GM19193 (cell line): ENCODE measurements around the gene CADM1.

Experiments
- POLR2A ChIP-seq: IDR thresholded peaks from 4 replicates; pipeline ENCODE4 v1.6.1; 2011; ENCODE audit not compliant: insufficient read depth, insufficient read length; ENCODE audit errors: extremely low read depth

Gene CADM1

GRCh38 chr11:115178705-115179104, 325.5 kb downstream of the CADM1 start:
- no peak for TF ChIP-seq POLR2A

- no peak for TF ChIP-seq POLR2A
These were observed 331.1 kb downstream of the CADM1 start for GRCh38 chr11:115173136-115173535.

GRCh38 chr11:115170133-115170815, 333.9 kb downstream of the CADM1 start:
- TF ChIP-seq POLR2A: no peak

GRCh38 chr11:115169251-115169650, 335.0 kb downstream of the CADM1 start:
- TF ChIP-seq POLR2A: no peak

- no peak for TF ChIP-seq POLR2A
These were observed 335.5 kb downstream of the CADM1 start for GRCh38 chr11:115168686-115169085.

- TF ChIP-seq POLR2A: no peak
These were observed 336.0 kb downstream of the CADM1 start for GRCh38 chr11:115168229-115168671.

- TF ChIP-seq POLR2A: no peak
These were observed 336.8 kb downstream of the CADM1 start for GRCh38 chr11:115167456-115167855.

- TF ChIP-seq POLR2A: no peak
These were observed 337.4 kb downstream of the CADM1 start for GRCh38 chr11:115166820-115167219.

GRCh38 chr11:115164774-115165173, 339.4 kb downstream of the CADM1 start:
- TF ChIP-seq POLR2A: no peak

- TF ChIP-seq POLR2A: no peak
These were observed 341.3 kb downstream of the CADM1 start for GRCh38 chr11:115162919-115163318.

- TF ChIP-seq POLR2A: no peak
These were observed 342.3 kb downstream of the CADM1 start for GRCh38 chr11:115161876-115162275.

- no peak for TF ChIP-seq POLR2A
These were observed 345.0 kb downstream of the CADM1 start for GRCh38 chr11:115159207-115159606.

GRCh38 chr11:115158053-115158452, 346.2 kb downstream of the CADM1 start:
- TF ChIP-seq POLR2A: no peak

- no peak for TF ChIP-seq POLR2A
These were observed 347.0 kb downstream of the CADM1 start for GRCh38 chr11:115157247-115157646.

GRCh38 chr11:115155978-115156377, 348.2 kb downstream of the CADM1 start:
- no peak for TF ChIP-seq POLR2A

- no peak for TF ChIP-seq POLR2A
These were observed 348.9 kb downstream of the CADM1 start for GRCh38 chr11:115155320-115155719.

GRCh38 chr11:115154355-115154736, 349.9 kb downstream of the CADM1 start:
- no peak for TF ChIP-seq POLR2A
